AG09319 (cell line): ENCODE results near the gene ARHGAP26.

Experiments used
- DNase-seq: peaks from one replicate; pipeline ENCODE4 v3.0.0-alpha.2; 2010; ENCODE audit warnings: low read depth; ENCODE audit errors: extremely low read depth
- CTCF ChIP-seq: IDR thresholded peaks from 2 replicates; pipeline ENCODE4 v1.5.1; 2011; ENCODE audit warnings: low read depth, mild to moderate bottlenecking, inconsistent platforms, low read length, moderate library complexity

ARHGAP26 gene

GRCh38 chr5:142816531-142817430 is 46.6 kb downstream of the ARHGAP26 start:
- DNase-seq = no peak

GRCh38 chr5:142817949-142818431 is 47.8 kb downstream of the ARHGAP26 start:
- DNase-seq = no peak
- TF ChIP-seq CTCF = no peak

More at GRCh38 chr5:142816531-142817430, 46.6 kb downstream of the ARHGAP26 start:
- no peak for TF ChIP-seq CTCF

GRCh38 chr5:142819292-142819691 is 49.1 kb downstream of the ARHGAP26 start:
- no peak for TF ChIP-seq CTCF
- DNase-seq = no peak

GRCh38 chr5:142819825-142820224 is 49.6 kb downstream of the ARHGAP26 start:
- DNase-seq = no peak
- TF ChIP-seq CTCF = no peak

- no peak for DNase-seq
- no peak for TF ChIP-seq CTCF
Observed at GRCh38 chr5:142820447-142820846, 50.3 kb downstream of the ARHGAP26 start.

- DNase-seq = no peak
- no peak for TF ChIP-seq CTCF
Observed at GRCh38 chr5:142821034-142821732, 51.0 kb downstream of the ARHGAP26 start.

- no peak for DNase-seq
- TF ChIP-seq CTCF = no peak
Observed at GRCh38 chr5:142821733-142822487, 51.7 kb downstream of the ARHGAP26 start.
